DMS 273 (cell line): ENCODE measurements around the gene LANCL3.
"Not testable (repeated sequence)": the region's sequence is repeated elsewhere in the genome, so short reads cannot be mapped to it uniquely, and the experiment has no call there.

ENCODE experiments used
- DNase-seq: peaks from one replicate; lab custom pipeline; 2025; ENCODE audit not compliant: unreplicated experiment; lab: John Stamatoyannopoulos, UW

Gene LANCL3

DNA sequence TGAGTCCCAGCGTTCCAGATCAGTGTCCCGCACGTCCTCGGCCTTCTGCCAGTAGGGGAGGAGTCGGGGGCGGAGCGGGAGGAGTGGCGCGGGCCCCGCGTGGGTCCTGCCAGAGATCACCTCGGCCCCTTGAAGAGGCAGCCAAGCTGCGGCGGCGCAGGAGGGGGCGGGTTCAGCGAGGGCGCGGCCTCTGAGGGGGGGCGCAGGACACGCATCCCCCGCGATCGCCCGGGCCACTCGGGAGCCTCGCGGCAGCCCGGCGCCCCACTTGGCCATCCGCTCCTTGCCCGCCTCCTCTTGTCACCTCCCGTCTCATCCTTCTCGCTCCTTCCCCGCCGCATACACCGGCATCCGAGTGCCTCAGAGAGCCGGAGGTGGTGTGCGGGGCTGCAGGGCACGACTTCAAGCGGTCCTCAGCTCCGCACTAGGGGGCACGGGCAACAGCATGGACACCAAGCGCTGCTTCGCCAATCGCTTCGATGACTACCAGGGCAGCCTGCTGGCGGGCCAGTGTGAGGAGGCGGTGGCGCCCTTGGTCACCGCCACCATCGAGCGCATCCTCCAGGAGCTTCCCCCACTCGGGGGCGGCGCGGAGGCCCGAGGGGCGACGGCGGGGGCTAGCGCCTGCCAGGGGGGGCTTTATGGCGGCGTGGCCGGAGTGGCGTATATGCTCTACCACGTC lies at the start of gene LANCL3:
LANCL3 (plus strand) TSS at position 236 of the 682 bp plus-strand sequence; CDS start at position 446, 210 bp downstream.
- DNase-seq = peak; percentile 45

DNA sequence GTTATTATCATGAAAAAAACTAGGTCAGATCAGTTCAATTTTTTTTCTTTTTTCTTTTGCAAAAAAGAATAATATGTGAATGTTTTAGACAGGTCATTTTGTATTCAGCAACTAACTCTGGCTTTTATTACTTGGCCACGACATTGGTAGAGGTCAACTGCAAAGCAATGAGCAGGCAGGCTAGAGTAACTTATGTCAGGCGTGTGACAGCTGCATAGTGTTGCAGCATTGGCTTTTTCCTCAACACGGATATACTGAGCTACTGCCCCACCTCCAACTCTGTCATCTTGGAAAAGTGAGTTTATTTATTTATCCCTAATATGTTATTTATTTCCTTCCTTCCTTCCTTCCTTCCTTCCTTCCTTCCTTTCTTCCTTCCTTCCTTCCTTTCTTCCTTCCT lies 47.8 kb upstream of the LANCL3 start:
- not testable (repeated sequence) for DNase-seq

- no peak for DNase-seq
These were observed 29.5 kb upstream of the LANCL3 start for GRCh38 chrX:37541991-37542390.

- DNase-seq = no peak
These were observed 28.7 kb upstream of the LANCL3 start for GRCh38 chrX:37542791-37543190.

GRCh38 chrX:37543324-37543723 lies 28.1 kb upstream of the LANCL3 start:
- no peak for DNase-seq

GRCh38 chrX:37544531-37544930 lies 26.9 kb upstream of the LANCL3 start:
- not testable (repeated sequence) for DNase-seq

DNA sequence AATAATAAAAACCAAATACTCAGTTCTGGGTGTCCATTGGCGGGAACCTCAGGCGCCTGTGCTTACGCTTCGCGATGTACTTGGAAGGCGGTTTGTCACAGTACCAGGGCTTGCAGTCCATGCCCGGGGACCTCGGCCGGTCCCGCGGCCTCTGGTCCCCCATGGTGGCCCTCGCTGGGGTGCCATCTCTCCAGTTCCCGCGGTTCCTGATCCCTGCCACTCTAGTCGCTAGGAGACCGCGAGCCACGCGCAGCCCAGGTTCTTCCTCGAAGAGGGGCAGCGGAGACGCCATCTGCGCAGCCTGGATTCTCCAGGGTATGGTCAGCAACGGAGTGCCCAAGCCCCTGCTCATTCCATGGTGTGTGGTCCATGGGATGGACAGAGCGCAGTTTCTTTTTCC lies 26.4 kb upstream of the LANCL3 start:
- DNase-seq = no peak

DNA sequence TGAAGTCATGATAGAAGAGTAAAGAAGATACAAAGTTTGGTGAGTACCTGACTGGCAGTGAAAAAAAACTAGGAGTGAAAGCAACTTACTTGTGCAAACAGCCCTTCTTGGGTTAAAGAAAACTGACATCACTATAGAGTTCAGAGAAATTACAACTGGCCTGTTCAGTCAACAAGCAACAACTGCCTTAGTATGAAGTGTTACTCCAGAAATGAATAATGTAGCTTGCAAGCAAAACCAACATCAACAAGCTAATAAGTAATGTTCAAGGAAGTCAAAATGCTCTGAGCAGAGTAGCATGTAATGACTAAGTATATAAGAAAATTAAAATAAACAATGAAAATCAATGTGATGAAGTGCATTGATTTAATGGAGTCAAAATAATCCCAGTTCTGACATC lies 21.8 kb upstream of the LANCL3 start:
- not testable (repeated sequence) for DNase-seq

DNA sequence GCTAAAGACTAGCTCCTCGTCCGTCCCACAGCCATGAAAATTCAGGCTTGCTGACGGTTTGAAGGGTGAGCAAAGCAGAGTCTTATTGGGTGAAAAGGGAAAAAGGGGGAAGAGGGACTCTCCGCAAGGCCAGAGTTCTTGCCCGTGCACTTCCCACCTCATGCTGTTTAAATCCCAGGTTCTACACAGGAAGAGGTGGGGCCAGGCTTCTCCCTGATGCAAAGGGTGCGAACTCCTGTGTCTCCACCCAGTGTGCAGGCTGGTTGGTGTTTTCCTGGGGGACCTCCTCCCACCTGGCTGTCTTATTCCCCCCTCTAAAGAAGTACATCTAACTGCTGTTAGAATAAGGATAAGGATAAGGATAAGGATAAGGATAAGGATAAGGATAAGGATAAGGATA lies 18.0 kb upstream of the LANCL3 start:
- DNase-seq = no peak

- DNase-seq = not testable (repeated sequence)
These were observed 6.2 kb upstream of the LANCL3 start for GRCh38 chrX:37565254-37565653.

DNA sequence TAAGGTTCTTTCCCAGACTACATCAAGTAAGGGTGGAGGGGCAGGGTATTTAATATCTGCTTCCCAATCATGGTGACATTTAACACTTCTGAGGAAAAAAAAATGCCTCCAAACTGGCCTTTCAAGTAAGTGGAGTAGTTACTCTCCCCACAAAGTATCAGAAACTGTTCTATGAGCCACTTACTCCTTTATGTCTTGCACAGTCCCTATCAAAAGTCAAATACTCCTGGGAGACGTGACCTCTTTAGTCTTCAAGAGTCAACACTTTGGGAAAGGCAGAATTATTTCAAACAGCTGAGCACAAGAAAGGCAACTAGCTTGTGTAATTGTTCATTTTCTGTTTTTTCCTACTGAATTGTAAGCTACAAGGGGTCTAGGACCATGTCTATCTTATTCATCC lies 1.1 kb upstream of the LANCL3 start:
- DNase-seq = not testable (repeated sequence)

- DNase-seq = peak; percentile 63
These were observed 687 bp downstream of the LANCL3 start for GRCh38 chrX:37572108-37572587.

- not testable (repeated sequence) for DNase-seq
These were observed 1.7 kb downstream of the LANCL3 start for GRCh38 chrX:37573121-37573520.

DNA sequence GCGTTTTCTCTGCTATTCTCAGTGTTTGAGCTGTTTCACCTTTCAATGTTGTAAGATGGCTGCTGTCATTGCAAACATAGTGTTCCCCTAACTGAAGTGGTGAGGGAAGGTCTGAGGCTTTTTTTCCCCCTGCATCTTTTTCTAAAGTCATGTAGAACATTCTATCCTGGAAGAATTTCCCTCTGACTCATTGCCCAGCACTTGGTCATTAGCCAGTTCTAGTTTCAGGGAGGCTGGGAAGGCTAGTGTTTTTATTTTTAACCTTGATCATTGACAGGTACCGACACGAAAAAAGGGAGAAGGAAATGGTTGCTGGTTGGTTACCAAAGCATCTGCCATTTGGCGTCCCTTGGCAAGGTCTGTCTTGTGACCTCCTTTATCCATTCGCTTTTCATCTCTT lies 6.6 kb downstream of the LANCL3 start:
- no peak for DNase-seq

GRCh38 chrX:37580080-37580479 lies 8.6 kb downstream of the LANCL3 start:
- no peak for DNase-seq

- not testable (repeated sequence) for DNase-seq
These were observed 15.9 kb downstream of the LANCL3 start for GRCh38 chrX:37587337-37587736.

DNA sequence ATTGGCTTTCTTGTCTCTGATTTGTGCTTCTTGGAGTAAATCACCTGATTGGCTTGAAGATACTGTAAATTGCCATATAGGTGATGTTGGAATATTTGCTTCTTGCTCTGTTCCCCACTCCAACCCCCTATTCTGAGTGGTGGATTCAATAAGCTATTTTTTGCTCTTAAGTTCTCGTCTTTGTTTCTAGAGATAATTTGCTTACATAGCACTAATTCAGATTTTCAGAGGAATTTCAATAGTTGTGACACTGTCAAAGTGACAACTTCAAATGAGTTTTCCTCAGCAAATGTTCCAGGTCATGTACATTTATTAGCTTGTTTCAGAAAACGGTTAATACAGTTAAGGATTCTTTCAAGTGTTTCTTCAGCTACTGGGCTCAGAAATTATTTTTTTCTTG lies 18.6 kb downstream of the LANCL3 start:
- DNase-seq = no peak

DNA sequence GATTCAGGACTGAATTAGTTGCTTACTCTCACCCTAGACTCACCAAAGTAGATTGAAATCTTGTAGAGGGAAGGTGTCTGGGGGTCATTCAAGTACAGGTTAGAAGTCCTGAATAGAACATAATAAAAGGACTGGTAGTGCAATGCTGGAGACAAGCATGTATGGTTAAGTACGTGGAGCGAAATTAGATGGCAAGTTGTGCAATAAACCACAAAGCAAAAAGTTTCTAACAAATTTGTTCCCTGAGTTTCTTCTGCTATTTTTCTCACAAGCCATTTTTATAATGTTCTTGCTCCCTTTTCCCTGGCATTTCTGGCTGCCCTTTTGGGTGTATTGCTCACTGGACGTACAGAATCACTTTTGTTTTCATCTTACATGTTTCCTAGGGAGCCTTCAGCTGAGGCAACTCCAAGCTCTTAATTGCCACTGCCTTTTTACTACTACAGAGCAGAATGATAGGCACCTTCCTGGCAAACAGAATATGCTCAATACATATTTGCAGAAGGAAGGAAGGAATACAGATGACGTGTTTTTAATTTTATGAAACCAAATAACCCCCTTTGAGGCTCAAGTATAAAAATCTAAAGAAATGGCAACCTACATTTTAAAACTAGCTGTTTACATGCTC lies 23.4 kb downstream of the LANCL3 start:
- DNase-seq = no peak

- no peak for DNase-seq
These were observed 28.3 kb downstream of the LANCL3 start for GRCh38 chrX:37599729-37600128.

DNA sequence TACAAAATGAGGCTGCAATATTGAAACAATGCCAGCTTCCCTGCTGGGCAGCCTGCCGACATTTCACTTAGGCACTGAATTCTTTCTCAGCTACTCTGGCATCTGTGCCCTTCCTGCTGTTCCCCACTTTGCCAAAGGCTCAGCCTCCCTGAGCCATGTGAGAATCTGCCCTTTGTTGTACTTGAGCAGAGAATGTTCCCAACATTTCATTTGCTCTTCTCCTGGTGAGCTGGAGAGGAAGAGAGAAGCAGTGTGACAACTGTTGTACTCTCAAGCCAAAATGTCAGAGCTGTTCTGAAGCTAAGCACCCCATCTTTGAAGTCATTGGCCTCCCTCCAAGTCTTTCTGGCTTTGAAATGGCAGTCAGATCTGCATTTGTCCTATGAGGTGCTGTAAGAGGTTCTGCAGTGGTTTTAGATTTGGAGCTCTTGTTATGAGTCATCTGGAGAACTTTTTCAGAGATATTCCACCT lies 32.5 kb downstream of the LANCL3 start:
- DNase-seq = peak; percentile 71

GRCh38 chrX:37607243-37607642 lies 35.8 kb downstream of the LANCL3 start:
- no peak for DNase-seq

GRCh38 chrX:37608156-37608555 lies 36.7 kb downstream of the LANCL3 start:
- DNase-seq = no peak
